ENCODE results near the gene STT3B.
"Not testable (repeated sequence)": the region's sequence is repeated elsewhere in the genome, so short reads cannot be mapped to it uniquely, and the experiment has no call there.

The STT3B gene

GRCh38 chr3:31532587-31533168 lies at the start of gene STT3B:
Gene STT3B (plus strand): TSS chr3:31532925. CDS start chr3:31532999, 74 bp downstream.
- DNase-seq (ENCODE audit: low read depth): no peak

GRCh38 chr3:31483776-31484175 lies 48.9 kb upstream of the STT3B start:
- DNase-seq (ENCODE audit: low read depth): no peak

GRCh38 chr3:31485196-31485595 lies 47.5 kb upstream of the STT3B start:
- DNase-seq (ENCODE audit: low read depth): no peak

GRCh38 chr3:31486865-31487533 lies 45.7 kb upstream of the STT3B start:
- no peak for DNase-seq (ENCODE audit: low read depth)

GRCh38 chr3:31488475-31489017 lies 44.2 kb upstream of the STT3B start:
- DNase-seq (ENCODE audit: low read depth): no peak

GRCh38 chr3:31490502-31490901 lies 42.2 kb upstream of the STT3B start:
- no peak for DNase-seq (ENCODE audit: low read depth)

- DNase-seq (ENCODE audit: low read depth): no peak
Measured at GRCh38 chr3:31491660-31492059, 41.1 kb upstream of the STT3B start.

- no peak for DNase-seq (ENCODE audit: low read depth)
Measured at GRCh38 chr3:31493149-31493548, 39.6 kb upstream of the STT3B start.

- no peak for DNase-seq (ENCODE audit: low read depth)
Measured at GRCh38 chr3:31495971-31496665, 36.6 kb upstream of the STT3B start.

- no peak for DNase-seq (ENCODE audit: low read depth)
Measured at GRCh38 chr3:31498791-31499190, 33.9 kb upstream of the STT3B start.

- DNase-seq (ENCODE audit: low read depth): no peak
Measured at GRCh38 chr3:31499281-31499680, 33.4 kb upstream of the STT3B start.

GRCh38 chr3:31502803-31503221 lies 29.9 kb upstream of the STT3B start:
- no peak for DNase-seq (ENCODE audit: low read depth)

- no peak for DNase-seq (ENCODE audit: low read depth)
Measured at GRCh38 chr3:31503456-31503855, 29.3 kb upstream of the STT3B start.

- no peak for DNase-seq (ENCODE audit: low read depth)
Measured at GRCh38 chr3:31504230-31504629, 28.5 kb upstream of the STT3B start.

GRCh38 chr3:31505371-31506048 lies 27.2 kb upstream of the STT3B start:
- DNase-seq (ENCODE audit: low read depth): no peak

- not testable (repeated sequence) for DNase-seq (ENCODE audit: low read depth)
Measured at GRCh38 chr3:31506515-31506914, 26.2 kb upstream of the STT3B start.

- DNase-seq (ENCODE audit: low read depth): no peak
Measured at GRCh38 chr3:31508452-31509146, 24.1 kb upstream of the STT3B start.

GRCh38 chr3:31509147-31509728 lies 23.5 kb upstream of the STT3B start:
- DNase-seq (ENCODE audit: low read depth): no peak

GRCh38 chr3:31514570-31514969 lies 18.2 kb upstream of the STT3B start:
- no peak for DNase-seq (ENCODE audit: low read depth)

- no peak for DNase-seq (ENCODE audit: low read depth)
Measured at GRCh38 chr3:31515486-31516284, 17.0 kb upstream of the STT3B start.

- no peak for DNase-seq (ENCODE audit: low read depth)
Measured at GRCh38 chr3:31516757-31517156, 16.0 kb upstream of the STT3B start.

Data from non-pigmented ciliary epithelial cell (primary cell).